Measurements from ENCODE around the gene RIPOR2. TPM values are rescaled to one million over a fixed set of nuclear protein-coding genes. Genes with fewer than 3 reads are reported as not detected.

Gene RIPOR2
- total and polyA plus RNA-seq, 2 experiments from 2014 or later = 9.5 to 22.5 TPM

- no peak overlapping the region for H3K27ac Mint-ChIP-seq
These were observed 52.8 kb downstream of the RIPOR2 start for GRCh38 chr6:24882835-24883555.

GRCh38 chr6:24882295-24882694 is 53.5 kb downstream of the RIPOR2 start:
- no peaks in the 10 kb centered on the region for H3K9me2 ChIP-seq (ENCODE audit: insufficient read depth)
- H3K27me3 ChIP-seq (ENCODE audit: insufficient read depth) = no peaks in the 10 kb centered on the region
- H3F3A ChIP-seq (replicated peaks; ENCODE audit: low read depth) = no peaks in the 10 kb centered on the region
- no peaks in the 10 kb centered on the region for H4K20me1 ChIP-seq (replicated peaks; ENCODE audit: insufficient read depth)
- DNase-seq (ENCODE audit: low spot score) (no peak), ATAC-seq (no peak)
- Mint-ChIP-seq H3K4me1 (peaks cover 49% of the 10 kb centered on the region), H3K36me3 (ENCODE audit: low read depth) (peaks cover 9% of the 10 kb centered on the region; the same call in 2 of the 3 replicates), H3K27ac (no peak overlapping the region), H3K4me3 (no peak overlapping the region), H3K27me3 (ENCODE audit: insufficient read depth, low read depth, poor library complexity) (peaks cover 7% of the 10 kb centered on the region), H3K9me3 (peaks cover 9% of the 10 kb centered on the region; the same call in 2 of the 3 replicates)
- H3K27ac ChIP-seq (ENCODE audit: low read depth) = no peak overlapping the region
- H3K4me2 ChIP-seq = no peak overlapping the region
- no peak overlapping the region for H3K4me3 ChIP-seq
- peaks cover 37% of the 10 kb centered on the region for H3K4me1 ChIP-seq (ENCODE audit: insufficient read depth)
- H2AFZ ChIP-seq = no peak overlapping the region
- H3K36me3 ChIP-seq (ENCODE audit: insufficient read depth) = no peaks in the 10 kb centered on the region
- TF ChIP-seq CTCF (conservative IDR thresholded peaks at IDR 0.05; ENCODE audit: low read depth in 2 of 2) (0 out of 4 replicates have a peak, but pooled peaks of 1 of the 2 experiments have one; percentile 8), CREB1 (CRISPR knock-in tag; IDR thresholded peaks at IDR 0.05; ENCODE audit: low read depth) (no peak), ZNF114 (CRISPR knock-in tag; IDR thresholded peaks at IDR 0.05) (no peak)
- H3K79me2 ChIP-seq (replicated peaks; ENCODE audit: insufficient read depth) = no peaks in the 10 kb centered on the region

More at GRCh38 chr6:24882835-24883555, 52.8 kb downstream of the RIPOR2 start:
- peaks cover 49% of the 10 kb centered on the region for H3K4me1 Mint-ChIP-seq
- Histone ChIP-seq H3K9me2 (ENCODE audit: insufficient read depth) (no peaks in the 10 kb centered on the region), H3K36me3 (ENCODE audit: insufficient read depth) (no peaks in the 10 kb centered on the region), H3K27ac (ENCODE audit: low read depth) (no peak overlapping the region), H3K4me1 (ENCODE audit: insufficient read depth) (peaks cover 44% of the 10 kb centered on the region), H3K4me2 (no peak overlapping the region), H3K79me2 (replicated peaks; ENCODE audit: insufficient read depth) (no peaks in the 10 kb centered on the region), H3K27me3 (ENCODE audit: insufficient read depth) (no peaks in the 10 kb centered on the region), H3F3A (replicated peaks; ENCODE audit: low read depth) (no peaks in the 10 kb centered on the region), H2AFZ (no peak overlapping the region), H3K4me3 (no peak overlapping the region), H4K20me1 (replicated peaks; ENCODE audit: insufficient read depth) (no peaks in the 10 kb centered on the region)
- ATAC-seq = no peak
- H3K4me3 Mint-ChIP-seq = no peak overlapping the region
- TF ChIP-seq EZH2phosphoT487 (IDR thresholded peaks at IDR 0.05; ENCODE audit: unreplicated experiment) (no peak), CTCF (conservative IDR thresholded peaks at IDR 0.05; ENCODE audit: low read depth in 2 of 2) (0 out of 4 replicates have a peak, but pooled peaks of 1 of the 2 experiments have one; percentile 3)
- peaks cover 2% of the 10 kb centered on the region; the same call in 1 of the 3 replicates for H3K36me3 Mint-ChIP-seq (ENCODE audit: low read depth)
- peaks cover 2% of the 10 kb centered on the region; the same call in 1 of the 3 replicates for H3K9me3 Mint-ChIP-seq
- DNase-seq (ENCODE audit: low spot score) = no peak
- H3K27me3 Mint-ChIP-seq (ENCODE audit: insufficient read depth, low read depth, poor library complexity) = peaks cover 5% of the 10 kb centered on the region

Data from GM23338 (cell line).